Gastrocnemius medialis (tissue), 4 donors: ENCODE measurements around the gene CCDC89. TPM values are rescaled to one million over a fixed set of nuclear protein-coding genes. Genes with fewer than 3 reads are reported as not detected.

Experiments
- ATAC-seq, 2 donors: fragments of 150-250 bp; one replicate each; pipeline ENCODE4 v1.9.1; 2016
- DNase-seq, 2 donors: peaks; one replicate each; pipeline ENCODE4 v3.0.0-alpha.2; 2019
- H3K27ac ChIP-seq, 4 donors: fragments of 200-600 bp; sonication (generic); 1 replicate in 1 of 4; 2 replicates in 3 of 4; pipeline ENCODE4 v1.5.1; 2016 to 2018; ENCODE audit warnings: mild to moderate bottlenecking in 2 of 4, moderate library complexity in 1 of 4
- H3K27me3 ChIP-seq, 3 donors: fragments of 200-600 bp; sonication (generic) in 2 of 3; 1 replicate in 1 of 3; 2 replicates in 2 of 3; pipeline versions ENCODE4 v1.5.1 to v1.6.0; 2016 to 2019; ENCODE audit warnings: mild to moderate bottlenecking in 1 of 3, moderate library complexity in 1 of 3
- H3K36me3 ChIP-seq, 2 donors: fragments of 200-600 bp; sonication (generic) in 1 of 2; one replicate each; pipeline ENCODE4 v1.5.1; 2017 to 2018
- H3K4me1 ChIP-seq, 2 donors: fragments of 200-600 bp; sonication (generic) in 1 of 2; one replicate each; pipeline ENCODE4 v1.5.1; 2016 to 2017; ENCODE audit warnings: mild to moderate bottlenecking in 2 of 2
- H3K4me3 ChIP-seq, 4 donors: fragments of 200-600 bp; sonication (generic) in 3 of 4; 1 replicate in 1 of 4; 2 replicates in 3 of 4; pipeline ENCODE4 v1.5.1; 2016 to 2019; ENCODE audit warnings: mild to moderate bottlenecking in 2 of 4
- H3K9me3 ChIP-seq, 3 donors: fragments of 200-600 bp; sonication (generic) in 2 of 3; 1 replicate in 1 of 3; 2 replicates in 2 of 3; pipeline ENCODE4 v1.5.1; 2016 to 2019
- CTCF ChIP-seq, 5 experiments: fragments of 450-650 bp in 3 of 5; fragments of 200-600 bp in 2 of 5; sonication (generic) in 2 of 5; IDR thresholded peaks in 4 of 5; conservative IDR thresholded peaks in 1 of 5; 1 replicate in 4 of 5; 2 replicates in 1 of 5; pipeline ENCODE4 v1.5.1; 2016 to 2019; ENCODE audit warnings: antibody characterized with exemption in 5 of 5, mild to moderate bottlenecking in 3 of 5, moderate library complexity in 3 of 5
- POLR2A ChIP-seq, 2 donors: fragments of 450-650 bp; IDR thresholded peaks; one replicate each; pipeline ENCODE4 v1.6.1; 2017; ENCODE audit warnings: antibody characterized with exemption in 2 of 2, mild to moderate bottlenecking in 2 of 2, moderate library complexity in 2 of 2
- in situ Hi-C, 4 donors: fragments of 200-750 bp; cut with MboI; loops; one replicate each; pipeline versions ENCODE4 v1.15.0 to v1.8.0; 2017; ENCODE audit warnings: low sequenced_read_pairs in 4 of 4
- intact Hi-C: fragments of 100-400 bp; cut with DNase I; formaldehyde crosslinking; loops from one replicate; pipeline ENCODE4 v1.15.1; 2023; ENCODE audit warnings: low total_unique reads
- total RNA-seq, 4 donors: library from RNA; depleted of rRNA; stranded (reverse); fragments of >200 nt; gene quantifications; one replicate each; pipeline versions ENCODE4 v1.1.0 to v1.2.3, GENCODE V29; 2016

The CCDC89 gene
- total RNA-seq, 4 donors from 2014 or later = 0.29 TPM; not detected in 3

DNA sequence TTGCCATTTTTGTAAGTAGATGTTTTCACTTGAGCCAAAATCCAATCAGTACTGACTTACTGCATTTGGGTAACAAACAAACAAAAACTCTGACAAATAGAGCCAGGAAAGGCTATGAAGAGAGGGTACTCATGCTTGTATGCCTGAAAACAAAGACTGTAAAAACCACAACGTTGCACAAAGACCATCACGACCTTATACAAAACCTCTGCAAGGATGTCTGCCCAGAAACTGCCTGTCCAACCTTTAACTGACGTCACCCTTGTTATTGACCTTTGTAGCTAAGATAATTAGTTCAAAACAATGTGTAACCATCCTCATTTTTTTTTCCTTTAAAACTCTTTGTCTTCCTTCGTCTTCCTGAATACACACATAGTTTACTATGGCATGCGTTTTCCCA, 20.3 kb downstream of the CCDC89 start:
- TF ChIP-seq CTCF (IDR thresholded peaks at IDR 0.05 in 4 of 5, conservative IDR thresholded peaks at IDR 0.05 in 1 of 5) = no peak
- TF ChIP-seq POLR2A (IDR thresholded peaks at IDR 0.05) = no peak
- H3K36me3 ChIP-seq = peaks cover 0 to 5% of the 10 kb centered on the region in 2 donors
- H3K27me3 ChIP-seq = no peaks in the 10 kb centered on the region
- intact Hi-C loops (loop anchor here (1.0 to 10.0 kb wide), 4 partner anchors 17 to 191 kb away; partner anchors contain the start of gene TMEM126B), in situ Hi-C loops (loop anchor here in 1 of 4 donors (25.0 kb wide), 1 partner anchor 372 kb away; no protein-coding TSS in a partner anchor)
- no peak for DNase-seq
- peaks cover 26 to 33% of the 10 kb centered on the region in 2 donors for H3K4me1 ChIP-seq
- H3K4me3 ChIP-seq = peak overlapping the region in 2 of 4 donors; percentile 97 to 98
- H3K9me3 ChIP-seq = no peaks in the 10 kb centered on the region
- H3K27ac ChIP-seq = peak overlapping the region; percentile 93 to 99 (median 98)
- ATAC-seq = no peak

GRCh38 chr11:85664615-85665481, 21.1 kb downstream of the CCDC89 start, which contains the start of gene CREBZF:
CREBZF (minus strand) TSS chr11:85665129; CDS start chr11:85664875, 254 bp downstream.
- H3K4me3 ChIP-seq = peak within 1 kb of the TSS; percentile 91 to 98 (median 97)
- in situ Hi-C loops = loop anchor here in 1 of 4 donors (25.0 kb wide), 1 partner anchor 372 kb away; no protein-coding TSS in a partner anchor
- no peaks in the 10 kb centered on the region for H3K27me3 ChIP-seq
- TF ChIP-seq CTCF (IDR thresholded peaks at IDR 0.05 in 4 of 5, conservative IDR thresholded peaks at IDR 0.05 in 1 of 5) = peak in 1 of 5 experiments; percentile 15
- TF ChIP-seq POLR2A (IDR thresholded peaks at IDR 0.05) = peak; percentile 96 to 98
- ATAC-seq (peak; percentile 94), DNase-seq (peak; percentile 88 to 91)
- H3K4me1 ChIP-seq = peaks cover 35 to 42% of the 10 kb centered on the region in 2 donors
- H3K27ac ChIP-seq = peak within 1 kb of the TSS; percentile 93 to 99 (median 98)
- no peaks in the 10 kb centered on the region for H3K9me3 ChIP-seq
- intact Hi-C loops = loop anchor here (1.0 to 10.0 kb wide), 5 partner anchors 16 to 582 kb away; partner anchors contain the start of gene TMEM126B
- H3K36me3 ChIP-seq = peaks cover 0 to 5% of the 10 kb centered on the region in 2 donors

- Histone ChIP-seq H3K27me3 (no peaks in the 10 kb centered on the region), H3K36me3 (peaks cover 0 to 5% of the 10 kb centered on the region in 2 donors), H3K27ac (peak overlapping the region; percentile 93 to 99 (median 98)), H3K4me3 (peak overlapping the region; percentile 91 to 98 (median 97)), H3K9me3 (no peaks in the 10 kb centered on the region), H3K4me1 (peaks cover 42 to 50% of the 10 kb centered on the region in 2 donors)
- ATAC-seq (peak; percentile 67 to 79), DNase-seq (peak; percentile 65 to 73)
- intact Hi-C loops (loop anchor here (2.0 to 10.0 kb wide), 4 partner anchors 15 to 583 kb away; no protein-coding TSS in a partner anchor), in situ Hi-C loops (loop anchor here in 1 of 4 donors (25.0 kb wide), 1 partner anchor 373 kb away; no protein-coding TSS in a partner anchor)
- TF ChIP-seq CTCF (IDR thresholded peaks at IDR 0.05 in 4 of 5, conservative IDR thresholded peaks at IDR 0.05 in 1 of 5) = peak; percentile 37 to 84 (median 67)
- no peak for TF ChIP-seq POLR2A (IDR thresholded peaks at IDR 0.05)
Measured at GRCh38 chr11:85663753-85664614, 22.0 kb downstream of the CCDC89 start.
